H1 (cell line): ENCODE results near the gene NEDD8. TPM values are rescaled to one million over a fixed set of nuclear protein-coding genes. Genes with fewer than 3 reads are reported as not detected.
"Not testable (repeated sequence)": the region's sequence is repeated elsewhere in the genome, so short reads cannot be mapped to it uniquely, and the experiment has no call there.

ENCODE experiments used
- CTCF ChIA-PET: fragments of 300-600 bp; sonication (Branson Sonifier 250); formaldehyde crosslinking; loops from one replicate; lab custom pipeline; 2021; ENCODE audit not compliant: partially characterized antibody; lab: Charles Lee
- POLR2A ChIA-PET: fragments of 300-600 bp; sonication (Branson Sonifier 250); formaldehyde crosslinking; loops from one replicate; lab custom pipeline; 2021; ENCODE audit warnings: inconsistent platforms; ENCODE audit not compliant: partially characterized antibody; lab: Charles Lee
- DNase-seq, 2 experiments: peaks; one replicate each; pipeline versions ENCODE4 v3.0.0 to v3.0.0-alpha.2; 2010 to 2022; ENCODE audit warnings: low spot score in 2 of 2, low read depth in 1 of 2, mixed read lengths in 1 of 2
- FAIRE-seq: peaks from 2 replicates; lab custom pipeline; 2011; peaks lifted over from hg19 to GRCh38; lab: Jason Lieb, UNC
- H2AFZ ChIP-seq: 2 replicates; pipeline ENCODE4 v1.8.1; 2012; ENCODE audit warnings: low read length, inconsistent platforms
- H2AK5ac ChIP-seq: 2 replicates; pipeline ENCODE4 v1.6.1; 2013; ENCODE audit warnings: low read depth, low read length
- H2BK120ac ChIP-seq: replicated peaks from 2 replicates; pipeline ENCODE3; 2013; ENCODE audit warnings: low read depth, low read length, inconsistent platforms
- H2BK12ac ChIP-seq: 2 replicates; pipeline ENCODE4 v1.6.1; 2013; ENCODE audit warnings: low read depth, low read length
- H2BK15ac ChIP-seq: 2 replicates; pipeline ENCODE4 v1.6.1; 2013; ENCODE audit warnings: low read length
- H2BK20ac ChIP-seq: 2 replicates; pipeline ENCODE4 v1.6.1; 2013; ENCODE audit warnings: low read length
- H2BK5ac ChIP-seq: 2 replicates; pipeline ENCODE4 v1.6.1; 2013; ENCODE audit warnings: low read depth, low read length
- H3K14ac ChIP-seq: 2 replicates; pipeline ENCODE4 v1.6.1; 2013; ENCODE audit warnings: inconsistent platforms; ENCODE audit not compliant: insufficient read length
- H3K18ac ChIP-seq: 2 replicates; pipeline ENCODE4 v1.6.1; 2013; ENCODE audit warnings: low read length; ENCODE audit errors: extremely low read depth
- H3K23ac ChIP-seq: 2 replicates; pipeline ENCODE4 v1.6.1; 2013; ENCODE audit warnings: inconsistent platforms; ENCODE audit not compliant: insufficient read length
- H3K23me2 ChIP-seq: 2 replicates; pipeline ENCODE4 v1.6.1; 2013; ENCODE audit warnings: low read depth, low read length
- H3K27ac ChIP-seq: 2 replicates; pipeline ENCODE4 v1.6.1; 2011; ENCODE audit warnings: low read depth, low read length, inconsistent platforms
- H3K27me3 ChIP-seq, 4 experiments: replicated peaks in 1 of 4; 1 replicate in 1 of 4; 2 replicates in 3 of 4; pipeline versions ENCODE4 v1.6.1 to v1.8.1; 2011 to 2013; ENCODE audit warnings: low read length in 3 of 4, mild to moderate bottlenecking in 3 of 4, inconsistent platforms in 2 of 4, mixed read lengths in 2 of 4, moderate library complexity in 1 of 4; ENCODE audit not compliant: control insufficient read depth in 3 of 4, insufficient read depth in 3 of 4; ENCODE audit errors: extremely low read depth in 1 of 4
- H3K36me3 ChIP-seq, 4 experiments: 2 replicates each; pipeline versions ENCODE4 v1.6.1 to v1.8.1; 2011 to 2013; ENCODE audit warnings: mild to moderate bottlenecking in 4 of 4, low read length in 3 of 4, moderate library complexity in 2 of 4, control low read depth in 1 of 4, inconsistent platforms in 1 of 4; ENCODE audit not compliant: insufficient read depth in 4 of 4, control insufficient read depth in 2 of 4
- H3K4ac ChIP-seq: replicated peaks from 2 replicates; pipeline ENCODE3; 2013; ENCODE audit warnings: low read length, low read depth, mixed read lengths, inconsistent platforms; ENCODE audit not compliant: insufficient read length
- H3K4me1 ChIP-seq, 4 experiments: replicated peaks in 1 of 4; 1 replicate in 1 of 4; 2 replicates in 3 of 4; pipeline versions ENCODE4 v1.6.1 to v1.8.1; 2011 to 2013; ENCODE audit warnings: low read length in 3 of 4, inconsistent platforms in 2 of 4, mixed read lengths in 1 of 4; ENCODE audit not compliant: insufficient read depth in 4 of 4, control insufficient read depth in 3 of 4
- H3K4me2 ChIP-seq, 2 experiments: 2 replicates each; pipeline versions ENCODE4 v1.6.1 to v1.8.1; 2011 to 2013; ENCODE audit warnings: low read depth in 2 of 2, low read length in 2 of 2, control low read depth in 1 of 2, inconsistent platforms in 1 of 2, mild to moderate bottlenecking in 1 of 2; ENCODE audit not compliant: insufficient read depth in 1 of 2
- H3K4me3 ChIP-seq, 4 experiments: fragments of 200-600, 300-600 bp in 1 of 4; sonication (generic), shearing (Covaris generic), sonication (Bioruptor Twin) in 1 of 4; 2 replicates each; pipeline versions ENCODE4 v1.5.1 to v1.8.1; 2011 to 2016; ENCODE audit warnings: low read length in 4 of 4, low read depth in 3 of 4, control low read depth in 2 of 4, inconsistent platforms in 2 of 4, mild to moderate bottlenecking in 2 of 4, mixed read lengths in 1 of 4, moderate library complexity in 1 of 4; ENCODE audit not compliant: insufficient read depth in 2 of 4; ENCODE audit errors: extremely low read depth in 1 of 4
- H3K56ac ChIP-seq: replicated peaks from 2 replicates; pipeline ENCODE3; 2013; ENCODE audit warnings: low read depth, mild to moderate bottlenecking, mixed read lengths, low read length, inconsistent platforms; ENCODE audit not compliant: insufficient read length
- H3K79me1 ChIP-seq: 2 replicates; pipeline ENCODE4 v1.6.1; 2013; ENCODE audit warnings: low read depth, low read length, control low read depth
- H3K79me2 ChIP-seq, 2 experiments: 2 replicates each; pipeline versions ENCODE4 v1.6.1 to v1.8.1; 2012 to 2013; ENCODE audit warnings: low read length in 2 of 2, mild to moderate bottlenecking in 2 of 2, inconsistent platforms in 1 of 2; ENCODE audit not compliant: insufficient read depth in 2 of 2, control insufficient read depth in 1 of 2
- H3K9ac ChIP-seq, 4 experiments: replicated peaks in 1 of 4; 1 replicate in 1 of 4; 2 replicates in 3 of 4; pipeline versions ENCODE4 v1.6.1 to v1.8.1; 2011 to 2013; ENCODE audit warnings: low read depth in 3 of 4, low read length in 3 of 4, control low read depth in 2 of 4, mild to moderate bottlenecking in 2 of 4, moderate library complexity in 2 of 4, inconsistent platforms in 1 of 4; ENCODE audit errors: extremely low read depth in 1 of 4
- H3K9me3 ChIP-seq, 2 experiments: 2 replicates each; pipeline versions ENCODE4 v1.6.1 to v1.8.1; 2012 to 2013; ENCODE audit warnings: mild to moderate bottlenecking in 2 of 2, moderate library complexity in 2 of 2, control low read depth in 1 of 2, inconsistent platforms in 1 of 2, low read depth in 1 of 2, low read length in 1 of 2, mixed read lengths in 1 of 2; ENCODE audit not compliant: insufficient read depth in 2 of 2
- H4K20me1 ChIP-seq, 2 experiments: replicated peaks in 1 of 2; 2 replicates each; pipeline versions ENCODE3 to v1.8.1; 2011 to 2013; ENCODE audit warnings: inconsistent platforms in 2 of 2, low read length in 2 of 2, mild to moderate bottlenecking in 1 of 2; ENCODE audit not compliant: insufficient read depth in 2 of 2, control insufficient read depth in 1 of 2
- H4K5ac ChIP-seq: 2 replicates; pipeline ENCODE4 v1.6.1; 2013; ENCODE audit warnings: low read length, low read depth, mixed read lengths, inconsistent platforms; ENCODE audit not compliant: insufficient read length
- H4K8ac ChIP-seq: 2 replicates; pipeline ENCODE4 v1.8.0; 2013; ENCODE audit warnings: mild to moderate bottlenecking, moderate library complexity, low read length, inconsistent platforms; ENCODE audit not compliant: insufficient read depth; ENCODE audit errors: extremely low read depth
- H4K91ac ChIP-seq: replicated peaks from 2 replicates; pipeline ENCODE3; 2013; ENCODE audit warnings: low read length, mixed read lengths, inconsistent platforms; ENCODE audit not compliant: insufficient read length
- WGBS, 2 experiments: shearing (Covaris generic) in 1 of 2; methylation state at CpG; one replicate each; pipeline versions ENCODE4 v1.1.6 to v1.1.7; 2013 to 2015; ENCODE audit warnings: low lambda C conversion rate in 2 of 2, mixed read lengths in 2 of 2, inconsistent platforms in 1 of 2, low coverage in 1 of 2, missing lambda C conversion rate in 1 of 2; ENCODE audit not compliant: insufficient replicate concordance in 2 of 2, insufficient coverage in 1 of 2, insufficient read length in 1 of 2; ENCODE audit errors: extremely low coverage in 1 of 2, missing lambda C conversion rate in 1 of 2; 5-methylcytosine and 5-hydroxymethylcytosine counted together
- polyA plus RNA-seq, 7 experiments: library from polyadenylated mRNA; depleted of rRNA in 3 of 7; stranded (reverse) in 5 of 7; unstranded in 2 of 7; fragments of >200 nt in 5 of 7; fragments of 200-250 nt in 2 of 7; gene quantifications; 1 replicate in 5 of 7; 2 replicates in 1 of 7; 4 replicates in 1 of 7; pipeline versions ENCODE4 v1.2.1 to v1.2.3, GENCODE V29; 2011 to 2013; ENCODE audit warnings: missing spikeins in 2 of 7, mixed read lengths in 2 of 7
- total RNA-seq: library from RNA; stranded (reverse); fragmentation: NEBNext Ultra II Directional; extraction: Animal tissue kit (Norgen Biotek cat#: 25700); gene quantifications from 2 replicates; pipeline ENCODE4 v1.2.1, GENCODE V29; 2021

NEDD8 gene
- total and polyA plus RNA-seq, 2 of the 8 experiments (the other 6 are each of a cell fraction or from before 2014, with no cell fraction given) = 253 to 317 TPM

- DNase-seq, H3K27me3 ChIP-seq, H2BK12ac ChIP-seq, H3K23ac ChIP-seq, H2BK20ac ChIP-seq, FAIRE-seq, H4K5ac ChIP-seq, H3K14ac ChIP-seq, H4K8ac ChIP-seq, H3K56ac ChIP-seq, H3K9ac ChIP-seq, H2BK120ac ChIP-seq, H3K18ac ChIP-seq, H2AK5ac ChIP-seq, H3K4me2 ChIP-seq, H3K23me2 ChIP-seq, H2AFZ ChIP-seq, H3K4me1 ChIP-seq, H3K36me3 ChIP-seq, H3K4ac ChIP-seq, H2BK15ac ChIP-seq, H4K91ac ChIP-seq, H4K20me1 ChIP-seq, H3K9me3 ChIP-seq, H3K79me1 ChIP-seq, H2BK5ac ChIP-seq, H3K27ac ChIP-seq, H3K4me3 ChIP-seq: not testable (repeated sequence)
- ChIA-PET POLR2A (interaction anchor here (1.4 to 3.3 kb wide), 4 partner anchors 11 to 54 kb away, joined by 5 to 13 read pairs (median 10); partner anchors contain the start of genes RABGGTA and TINF2), CTCF (interaction anchor here (0.8 to 2.1 kb wide), 6 partner anchors 9 to 81 kb away, joined by 3 to 6 read pairs (median 3); no protein-coding TSS in a partner anchor)
- WGBS, 2 experiments = 92% methylated on average over 1 of the region's 1 CpG; no CpG with 5 or more reads in 1 of the 2 experiments
- peaks cover 0 to 14% of the 10 kb centered on the region in 2 experiments; a peak in 2 of 4 replicates for H3K79me2 ChIP-seq
Measured at GRCh38 chr14:24216876-24217275, 15.3 kb downstream of the NEDD8 start.
